GM18870 (cell line): ENCODE results near the gene SLC9A3.

Experiments
- ATAC-seq: cut with Tn5 transposase; IDR thresholded peaks from one replicate; pipeline ENCODE4 v1.9.1; 2021; ENCODE audit warnings: moderate library complexity; ENCODE audit not compliant: unreplicated experiment

The SLC9A3 gene

DNA sequence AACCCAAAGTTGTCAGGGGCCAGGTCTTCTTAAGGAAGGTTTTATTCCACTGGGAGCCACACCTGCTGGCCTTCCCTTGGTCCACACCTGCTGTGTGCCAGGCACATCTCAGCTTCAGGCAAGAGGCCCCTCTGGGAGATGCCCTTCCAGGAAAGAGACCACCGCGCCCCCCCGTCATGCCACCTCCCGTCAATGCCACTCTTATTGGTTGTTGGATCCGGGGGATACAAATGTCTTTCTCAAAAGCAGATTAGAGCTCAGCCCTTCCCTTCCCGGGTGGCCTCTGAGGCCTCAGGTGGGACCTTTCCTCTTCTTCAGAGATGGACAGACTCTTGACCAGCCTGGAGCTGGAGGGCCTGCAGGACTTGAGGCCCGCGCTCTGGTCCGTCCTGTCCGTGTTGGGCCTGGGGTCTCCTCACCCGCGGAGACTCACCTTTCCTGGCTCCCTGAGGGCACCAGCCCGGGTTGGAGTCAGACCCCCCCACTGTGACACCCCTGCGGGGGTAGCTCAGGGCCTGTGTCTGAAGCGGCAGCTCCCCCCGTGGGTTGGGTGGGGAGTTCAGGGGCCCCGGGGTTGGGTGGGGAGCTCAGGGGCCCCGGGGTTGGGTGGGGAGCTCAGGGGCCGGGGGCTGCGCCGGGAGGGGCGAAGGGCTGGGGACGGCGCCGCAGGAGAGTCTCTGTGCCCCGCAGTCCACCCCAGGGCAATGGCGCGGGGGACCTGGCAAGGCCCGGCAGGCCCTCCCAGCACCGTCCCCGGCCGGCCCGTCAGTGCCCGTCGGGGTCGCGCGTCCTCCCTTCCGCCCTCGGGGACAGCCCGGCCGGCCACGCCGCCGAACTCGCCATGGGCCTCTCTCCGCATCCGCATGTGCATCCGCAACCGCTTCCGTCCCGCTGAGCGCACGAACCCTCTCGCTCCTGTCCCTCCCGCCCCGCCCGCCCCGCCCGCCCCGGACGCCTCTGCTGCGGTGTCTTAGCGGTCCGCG, 3.7 kb upstream of the SLC9A3 start:
- ATAC-seq = no peak

DNA sequence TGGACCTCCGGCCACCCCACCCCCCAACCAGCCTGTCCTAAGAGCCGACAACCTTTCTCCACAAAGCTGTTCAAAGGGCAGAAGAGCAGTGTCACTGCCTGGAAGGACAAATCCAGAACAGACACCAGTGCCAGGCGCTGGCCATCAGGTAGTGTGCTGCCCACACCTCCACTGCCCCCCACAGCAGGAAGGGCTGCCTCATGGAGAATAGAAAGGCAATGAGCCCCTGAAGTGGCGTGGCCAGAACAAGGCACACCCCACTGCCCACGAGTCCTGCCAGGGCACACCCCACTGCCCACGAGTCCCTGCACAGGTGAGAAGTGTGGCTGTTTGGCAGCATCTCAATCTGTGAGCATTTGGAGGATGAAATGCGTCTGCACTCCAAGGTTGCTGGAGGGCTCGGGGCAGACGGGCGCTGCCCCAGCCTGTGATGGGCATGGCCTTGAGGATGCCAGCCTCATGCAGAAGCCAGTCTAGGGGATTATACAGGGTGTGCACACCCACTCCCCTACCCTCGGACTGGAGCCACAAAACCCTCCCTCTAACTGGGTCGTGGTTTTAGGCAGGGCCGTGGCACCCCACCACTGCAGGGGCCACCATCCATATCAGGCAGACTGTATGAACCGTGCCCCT, 2.3 kb upstream of the SLC9A3 start:
- ATAC-seq = no peak

DNA sequence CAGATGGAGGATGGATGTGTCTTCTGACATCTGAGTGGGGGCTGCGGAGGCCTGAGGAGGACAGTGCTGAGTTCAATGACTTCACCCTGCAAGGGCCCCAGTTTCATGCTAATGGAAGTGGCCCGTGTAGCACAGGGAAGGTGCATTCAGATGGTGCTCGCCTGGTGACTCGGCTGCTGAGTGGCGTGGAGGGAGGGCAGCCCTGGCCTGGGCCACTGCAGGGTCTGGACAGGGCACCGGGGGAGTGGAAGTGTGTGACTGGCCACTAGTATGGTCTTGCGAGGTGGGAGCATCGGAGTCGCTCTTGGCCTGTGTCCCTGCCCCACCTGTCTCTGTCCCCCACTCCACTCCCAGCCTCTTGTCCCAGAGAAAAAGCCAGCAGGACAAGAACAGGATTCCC, 1.7 kb upstream of the SLC9A3 start:
- ATAC-seq = no peak

DNA sequence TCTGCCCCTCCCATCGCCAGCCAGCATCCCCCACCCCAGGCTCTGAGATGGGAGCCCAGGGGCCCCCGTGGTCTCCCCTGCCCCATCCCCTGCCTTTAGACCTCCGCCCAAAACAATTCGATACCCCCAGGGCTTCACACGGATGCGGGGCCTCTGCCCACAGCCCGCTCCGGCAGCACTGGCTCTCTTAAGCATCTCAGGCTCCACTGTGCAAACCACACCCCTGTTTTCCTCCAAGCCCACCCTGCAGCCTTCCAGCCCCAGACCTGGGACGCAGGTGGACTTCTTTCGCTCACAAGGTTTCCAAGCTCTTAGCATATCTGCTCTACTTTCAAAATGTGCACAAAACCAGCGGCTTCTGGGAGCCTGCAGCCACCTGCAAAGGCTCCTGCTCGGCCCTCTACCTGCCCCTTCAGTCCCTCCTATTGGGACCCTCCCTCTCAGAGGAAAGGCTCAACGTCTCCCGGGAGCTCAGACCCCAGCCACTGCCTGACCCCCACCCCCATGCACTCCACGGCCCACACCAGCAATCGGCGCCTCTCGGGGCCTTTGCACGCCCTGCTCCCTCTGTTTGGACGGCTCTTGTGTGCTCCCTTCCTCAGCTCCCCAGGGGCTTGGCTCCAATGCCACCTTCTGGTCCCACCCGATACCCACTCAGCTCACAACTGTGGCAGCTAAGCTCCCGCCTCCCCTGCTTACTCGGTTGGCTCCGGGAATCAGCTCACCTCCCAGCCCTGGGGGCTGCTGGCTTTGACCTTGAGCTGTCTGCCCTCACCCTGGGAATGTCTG, 918 bp upstream of the SLC9A3 start:
- no peak for ATAC-seq

DNA sequence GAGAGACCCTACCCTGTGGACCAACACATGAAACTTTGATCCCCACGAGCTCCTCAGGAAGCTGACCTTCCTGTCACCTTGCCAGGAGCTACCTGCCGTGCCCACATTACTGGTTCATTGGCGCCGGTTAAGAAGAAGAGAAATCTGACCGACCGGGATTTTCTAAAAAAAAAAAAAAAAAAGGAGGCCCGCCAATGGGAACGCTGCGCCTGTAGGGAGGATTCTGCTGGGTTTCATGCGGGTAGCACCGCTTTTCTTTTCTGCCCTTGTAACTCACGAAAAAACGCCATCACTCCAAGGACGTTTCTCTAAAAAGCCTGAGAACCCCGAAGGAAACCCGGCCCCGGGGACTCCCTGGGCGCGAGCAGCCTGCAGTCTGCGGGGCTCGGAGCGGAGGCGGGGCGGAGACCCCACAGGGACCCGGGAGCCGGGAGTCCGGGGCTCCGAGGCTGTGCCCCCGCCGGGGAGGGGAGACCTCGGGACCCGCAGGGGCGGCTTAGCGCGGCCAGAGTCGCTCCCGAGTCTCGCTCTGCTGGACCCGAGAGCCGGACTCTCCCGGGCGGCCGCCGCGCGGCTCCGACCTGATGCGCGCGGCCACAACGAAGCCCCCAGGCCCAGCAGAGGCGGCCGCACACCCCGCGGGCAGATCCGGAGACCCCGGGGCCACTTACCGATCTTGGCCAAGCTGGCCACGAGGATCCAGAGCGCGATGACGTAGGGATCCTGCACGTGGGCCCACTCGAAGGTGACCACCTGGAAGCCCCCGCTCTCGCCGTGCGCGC, 617 bp downstream of the SLC9A3 start:
- no peak for ATAC-seq

DNA sequence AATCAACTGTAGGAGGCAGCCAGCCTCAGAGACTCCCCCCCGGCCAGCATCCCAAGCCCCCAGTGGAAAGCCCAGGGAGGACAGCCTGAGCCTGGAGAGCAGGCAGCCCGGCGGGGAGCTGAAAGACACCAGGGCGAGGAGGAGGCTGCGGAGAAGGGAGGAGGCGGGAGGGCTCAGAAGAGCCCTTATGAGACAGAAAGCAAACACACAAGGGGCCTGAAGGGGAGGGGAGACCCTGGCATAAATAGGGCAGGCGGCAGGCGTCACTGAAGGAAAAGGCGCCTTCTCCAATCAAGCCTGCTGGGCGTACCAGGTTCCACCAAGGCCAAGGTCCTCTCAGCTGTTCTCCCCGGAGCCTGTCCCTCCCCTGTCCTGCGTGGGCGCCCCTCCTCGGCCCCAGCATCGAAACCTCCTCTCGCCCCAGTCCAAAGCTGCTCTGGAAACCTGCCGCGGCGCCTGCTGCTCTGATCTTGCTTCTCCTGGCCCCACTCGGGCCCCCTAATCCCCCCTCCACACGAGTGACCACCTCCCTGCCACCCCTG, 1.3 kb downstream of the SLC9A3 start:
- no peak for ATAC-seq

DNA sequence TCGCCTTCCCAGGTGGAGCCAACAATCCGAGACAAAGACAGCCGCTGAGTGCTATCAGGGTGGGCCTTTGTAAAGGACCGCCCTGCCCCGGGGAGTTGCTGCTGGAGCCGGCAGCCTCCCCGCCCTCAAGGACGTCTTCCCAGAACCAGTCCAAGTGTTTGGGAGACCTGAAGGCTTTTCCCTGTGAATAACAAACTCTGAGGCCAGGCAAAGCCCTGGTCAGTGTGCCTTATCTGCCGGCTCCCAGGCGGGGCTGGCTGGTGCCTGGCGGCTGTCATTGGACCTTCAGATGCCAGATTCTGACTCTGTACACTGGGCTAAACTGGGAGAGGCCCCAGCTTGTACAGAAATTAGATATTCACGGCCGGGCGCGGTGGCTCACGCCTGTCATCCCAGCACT, 2.1 kb downstream of the SLC9A3 start:
- no peak for ATAC-seq

DNA sequence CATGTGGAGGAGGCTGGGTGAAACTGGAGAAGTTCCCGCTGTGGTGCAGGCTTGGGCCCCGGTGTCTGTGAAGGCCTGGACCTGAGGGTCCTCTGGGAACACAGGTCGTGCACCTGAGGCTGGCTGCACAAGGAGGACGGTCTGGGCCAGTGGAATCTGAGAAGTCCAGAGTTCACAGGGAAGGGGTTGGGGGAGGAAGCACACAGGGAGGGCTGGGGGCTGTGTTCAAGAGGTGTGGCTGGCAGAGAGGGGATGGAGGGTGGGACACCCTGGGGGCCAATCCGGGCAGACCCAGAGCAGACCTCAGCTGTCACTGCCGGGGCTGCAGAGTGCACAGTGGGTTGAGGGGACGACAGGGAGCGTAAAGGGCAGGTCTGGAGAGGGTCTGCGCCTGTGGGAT, 2.6 kb downstream of the SLC9A3 start:
- no peak for ATAC-seq

DNA sequence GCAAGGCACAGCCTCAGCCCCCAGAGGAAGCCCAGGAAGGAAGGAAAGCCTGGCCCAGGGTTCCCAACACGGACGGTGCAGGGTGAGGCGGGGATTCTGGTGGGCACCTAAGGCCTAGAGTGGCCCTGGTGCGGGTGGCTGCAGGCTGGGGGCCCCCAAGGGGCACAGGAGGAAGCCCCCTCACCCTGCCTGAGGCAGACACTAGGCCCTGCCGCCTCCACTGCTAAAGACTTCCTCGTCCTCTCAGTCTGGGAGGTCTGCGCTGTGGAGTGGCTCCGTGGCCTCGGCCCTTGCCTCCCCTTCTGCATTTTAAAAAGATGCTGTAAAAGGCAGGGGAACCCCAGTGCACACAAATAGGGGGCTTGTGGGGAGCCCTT, 3.4 kb downstream of the SLC9A3 start:
- no peak for ATAC-seq

DNA sequence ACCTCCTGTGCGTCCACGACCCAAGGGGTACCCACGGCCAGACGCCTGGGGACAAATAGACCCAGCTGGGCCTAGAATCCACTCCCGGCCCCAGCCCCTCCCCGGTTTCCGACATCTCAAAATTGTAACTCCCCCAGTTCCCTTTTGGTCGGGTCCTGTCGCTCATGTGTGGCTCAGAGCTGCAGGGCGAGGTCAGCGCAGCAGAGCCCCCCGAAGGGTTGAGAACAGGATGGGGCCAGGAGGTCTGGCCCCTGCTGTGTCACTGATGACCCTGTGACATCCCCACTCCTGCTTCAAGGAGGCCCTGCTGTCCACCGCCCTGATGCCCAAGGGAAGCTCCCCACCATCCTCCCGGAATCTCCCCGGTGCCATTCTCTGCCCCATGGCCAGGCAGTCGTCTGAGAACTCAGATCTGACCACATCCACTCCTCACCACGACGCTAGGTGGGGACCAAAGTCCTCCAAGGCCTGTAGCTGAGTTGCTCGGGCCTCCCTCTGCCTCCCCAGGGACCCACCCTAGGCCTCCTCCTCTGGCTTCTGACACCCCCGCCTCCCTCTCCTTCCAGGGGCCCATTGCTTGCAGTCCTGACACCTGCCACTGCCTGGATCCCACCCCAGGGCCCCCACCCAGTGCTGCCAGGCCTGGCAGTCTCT, 3.9 kb downstream of the SLC9A3 start:
- no peak for ATAC-seq

DNA sequence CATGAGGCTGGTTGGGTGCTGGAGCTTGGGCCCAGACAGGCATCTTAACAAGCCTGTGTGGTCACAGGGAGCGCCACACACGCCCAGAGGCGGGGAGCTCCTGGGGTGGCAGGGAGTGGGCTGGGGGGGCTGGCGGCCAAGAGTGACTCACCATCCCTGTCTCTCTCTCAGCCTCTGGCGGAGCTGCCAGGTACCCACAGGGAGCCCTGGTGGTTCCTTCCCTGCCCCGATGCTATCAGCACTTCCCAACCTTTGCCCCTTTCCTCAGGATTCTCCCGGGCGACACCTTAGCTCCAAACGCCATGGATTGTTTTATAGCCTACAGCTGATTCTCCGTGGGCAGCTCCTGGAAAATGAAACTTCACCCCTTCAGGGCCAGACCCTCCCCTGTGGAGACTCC, 5.5 kb downstream of the SLC9A3 start:
- ATAC-seq = no peak

DNA sequence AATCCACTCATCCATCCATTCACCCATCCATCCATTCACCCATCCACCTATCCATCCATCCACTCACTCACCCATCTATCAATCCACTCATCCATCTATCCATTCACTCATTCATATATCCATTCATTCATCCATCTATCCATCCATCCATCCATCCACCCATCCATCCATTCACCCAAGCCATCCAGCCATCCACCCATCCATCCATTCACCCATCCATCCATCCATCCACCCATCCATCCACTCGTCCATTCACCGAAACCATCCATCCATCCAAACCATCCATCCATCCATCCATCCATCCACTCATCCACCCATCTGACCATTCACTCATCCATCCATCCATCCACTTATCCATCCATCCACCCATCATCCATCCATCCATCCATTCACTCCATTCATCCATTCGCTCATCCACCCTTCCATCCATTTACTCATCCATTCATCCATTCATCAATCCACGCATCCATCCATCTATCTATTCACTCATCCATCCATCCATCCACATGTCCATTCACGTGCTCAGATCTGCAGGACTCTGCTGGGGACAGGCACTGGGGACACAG, 6.6 kb downstream of the SLC9A3 start:
- ATAC-seq = no peak

DNA sequence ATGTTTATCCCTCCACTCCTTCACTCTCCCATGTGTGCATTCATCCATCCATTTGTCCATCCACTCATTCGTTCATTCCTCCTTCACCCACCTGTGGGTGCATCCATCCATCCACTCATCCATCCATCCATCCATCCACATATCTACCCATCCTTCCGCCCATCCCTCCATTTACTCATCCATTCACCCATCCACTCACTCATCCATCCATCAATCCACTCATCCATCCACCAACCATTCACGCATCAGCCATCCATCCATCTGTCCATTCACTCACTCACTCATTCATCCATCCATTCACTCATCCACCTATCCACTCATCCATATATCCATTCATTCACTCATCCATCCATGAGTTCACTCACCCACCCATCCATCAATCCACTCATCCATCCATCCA, 7.3 kb downstream of the SLC9A3 start:
- ATAC-seq = no peak

DNA sequence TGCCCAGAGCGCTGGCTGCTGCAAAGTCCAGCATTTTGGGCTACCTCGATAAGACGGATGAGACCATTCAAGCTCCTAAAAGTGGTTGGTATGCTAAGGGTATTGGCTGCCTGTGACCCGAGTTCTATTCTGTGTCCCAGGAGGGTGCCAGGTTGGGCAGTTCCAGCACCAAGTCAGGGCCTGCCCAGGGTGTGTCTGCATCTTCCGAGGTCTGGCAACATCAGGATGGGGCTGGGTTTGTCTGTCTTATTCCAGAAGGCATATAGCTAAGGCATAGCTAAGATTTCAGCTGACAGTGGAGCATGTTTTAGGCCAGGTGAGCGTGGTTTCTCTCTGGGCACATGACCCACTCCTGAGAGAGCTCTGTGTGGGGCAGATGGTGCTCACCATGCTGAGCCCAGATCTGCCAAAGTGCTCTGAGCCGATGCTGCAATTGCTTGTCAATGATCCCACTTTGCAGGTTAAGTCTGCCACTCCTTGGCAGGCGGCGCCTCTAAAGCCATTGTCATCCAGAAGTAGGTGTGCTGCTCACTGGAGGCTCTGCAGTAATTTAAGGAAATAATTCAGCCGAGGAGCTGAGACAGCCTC, 7.8 kb downstream of the SLC9A3 start:
- ATAC-seq = no peak

DNA sequence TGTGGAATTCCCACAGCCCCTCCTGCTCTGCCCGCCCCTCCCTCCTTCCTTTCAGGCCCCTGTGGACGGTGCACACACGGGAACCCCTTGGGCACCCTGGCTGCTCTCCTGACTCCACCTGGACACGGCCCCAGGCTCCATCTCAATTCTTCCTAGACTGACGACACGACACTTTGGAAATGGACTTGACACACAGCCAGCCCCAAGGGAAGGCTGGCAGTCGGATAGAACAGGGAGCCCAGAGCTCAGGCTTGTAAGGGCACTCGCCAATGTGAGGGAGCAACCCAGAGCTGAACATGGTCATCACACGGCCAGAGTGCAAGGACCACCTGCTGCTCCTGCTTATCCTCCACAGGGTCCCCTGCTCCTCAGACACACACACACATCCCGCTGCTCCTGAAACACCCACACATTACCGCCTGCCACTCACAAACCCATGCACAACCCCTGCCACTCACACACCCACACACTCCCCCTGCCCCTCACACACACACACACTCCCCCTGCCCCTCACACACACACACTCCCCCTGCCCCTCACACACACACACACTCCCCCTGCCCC, 8.9 kb downstream of the SLC9A3 start:
- no peak for ATAC-seq

DNA sequence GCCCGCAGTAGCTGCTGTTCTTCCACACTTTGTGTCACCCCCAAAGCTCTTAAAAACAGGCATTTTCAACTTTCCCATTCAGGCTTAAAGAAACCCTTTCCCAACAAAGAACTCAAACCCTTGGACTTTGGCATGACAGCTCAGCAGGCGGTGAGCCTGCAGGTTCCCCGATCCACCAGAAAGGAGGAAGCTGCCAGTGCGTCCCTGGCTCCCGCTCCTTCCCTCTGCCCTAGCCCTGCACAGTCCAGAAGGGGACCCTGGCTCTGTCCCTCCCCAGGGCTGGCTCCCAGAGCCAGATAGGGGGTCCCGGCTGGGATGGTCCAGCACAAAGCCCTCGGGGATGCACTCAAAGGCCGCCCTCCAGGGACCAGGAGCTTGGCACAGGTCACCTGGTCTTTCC, 9.6 kb downstream of the SLC9A3 start:
- no peak for ATAC-seq

DNA sequence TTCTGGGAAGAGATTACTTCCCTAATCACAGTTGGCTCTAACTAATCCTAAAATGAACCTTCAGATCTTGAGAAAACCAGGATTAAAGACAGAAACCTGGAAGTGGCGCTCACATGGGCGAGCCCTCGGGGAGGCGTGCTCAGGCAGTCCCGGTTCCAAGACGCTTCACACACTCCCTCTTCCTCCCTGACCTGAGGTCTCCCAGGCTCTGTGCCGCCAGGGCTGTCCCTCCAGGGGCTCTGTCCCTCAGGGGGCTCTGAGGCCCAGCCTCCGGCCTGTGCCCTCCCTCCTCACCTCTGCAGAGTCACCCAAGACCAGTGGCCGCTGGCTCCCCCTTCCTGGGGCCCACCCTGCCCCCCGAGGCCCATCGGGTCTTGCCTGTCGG, 10.2 kb downstream of the SLC9A3 start:
- ATAC-seq = no peak

DNA sequence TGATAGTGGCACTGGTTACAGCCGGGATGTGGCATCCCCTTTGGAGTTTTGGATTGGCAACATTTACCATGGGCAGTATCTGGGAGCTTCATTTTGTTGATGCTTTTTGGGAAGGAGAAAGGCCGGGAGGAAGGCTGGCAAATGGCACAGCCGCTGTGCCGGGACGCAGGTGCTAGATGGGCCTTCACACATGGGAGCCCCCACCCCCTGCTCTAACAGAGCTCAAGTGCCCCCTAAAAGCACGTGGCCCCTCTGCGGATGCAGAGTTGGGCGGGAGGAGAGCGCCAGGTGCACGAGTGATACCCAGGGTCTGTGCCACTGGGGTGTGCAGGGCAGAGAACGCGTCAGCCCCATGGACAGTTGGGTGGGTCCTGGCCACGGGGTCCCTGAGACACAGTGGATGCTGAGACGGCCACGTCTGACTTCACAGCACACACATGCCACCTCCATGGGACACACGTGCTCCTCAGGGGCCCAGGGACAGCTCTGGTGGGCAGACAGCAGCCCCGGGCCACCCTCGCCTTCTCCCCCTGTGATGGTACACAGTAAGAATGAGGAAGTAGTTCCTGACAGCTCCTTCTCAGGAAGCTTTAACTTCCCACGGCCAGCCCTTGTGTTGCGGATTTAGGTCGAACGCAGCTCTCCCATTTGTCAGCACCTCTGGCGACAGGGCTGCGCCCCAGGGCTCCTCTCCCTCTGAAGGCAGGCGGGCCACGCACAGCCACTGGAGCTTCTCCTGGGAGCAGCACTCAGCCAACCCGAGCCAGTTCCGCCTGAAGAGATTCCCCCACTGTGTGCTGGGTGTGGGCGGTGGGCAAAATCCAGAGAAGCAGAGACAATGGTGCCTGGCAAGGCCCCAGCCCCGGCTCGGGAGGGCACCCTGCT, 10.8 kb downstream of the SLC9A3 start:
- ATAC-seq = no peak
